Muscle layer of duodenum (tissue), 2 donors: Measurements from ENCODE around the gene USP43.

Experiments
- H3K27ac ChIP-seq: one replicate; pipeline ENCODE4 v1.7.0; 2013; ENCODE audit warnings: mild to moderate bottlenecking, low read length
- H3K27me3 ChIP-seq: one replicate; pipeline ENCODE4 v1.7.0; 2013; ENCODE audit warnings: low read depth, mild to moderate bottlenecking, control low read depth, low read length
- H3K36me3 ChIP-seq, 2 donors: one replicate each; pipeline ENCODE4 v1.7.0; 2013; ENCODE audit warnings: low read length in 2 of 2, control low read depth in 1 of 2, mild to moderate bottlenecking in 1 of 2; ENCODE audit not compliant: insufficient read depth in 2 of 2, control insufficient read depth in 1 of 2
- H3K4me1 ChIP-seq, 2 donors: one replicate each; pipeline ENCODE4 v1.7.0; 2013; ENCODE audit warnings: low read length in 2 of 2, mild to moderate bottlenecking in 2 of 2, control low read depth in 1 of 2, moderate library complexity in 1 of 2; ENCODE audit not compliant: insufficient read depth in 2 of 2, control insufficient read depth in 1 of 2
- H3K4me3 ChIP-seq, 2 donors: one replicate each; pipeline ENCODE4 v1.7.0; 2013; ENCODE audit warnings: low read length in 2 of 2, low read depth in 1 of 2, mild to moderate bottlenecking in 1 of 2
- H3K9me3 ChIP-seq, 2 donors: one replicate each; pipeline ENCODE4 v1.7.0; 2013; ENCODE audit warnings: low read length in 2 of 2, control low read depth in 1 of 2, mild to moderate bottlenecking in 1 of 2; ENCODE audit not compliant: control insufficient read depth in 1 of 2
- donor health status: healthy.

The USP43 gene

DNA sequence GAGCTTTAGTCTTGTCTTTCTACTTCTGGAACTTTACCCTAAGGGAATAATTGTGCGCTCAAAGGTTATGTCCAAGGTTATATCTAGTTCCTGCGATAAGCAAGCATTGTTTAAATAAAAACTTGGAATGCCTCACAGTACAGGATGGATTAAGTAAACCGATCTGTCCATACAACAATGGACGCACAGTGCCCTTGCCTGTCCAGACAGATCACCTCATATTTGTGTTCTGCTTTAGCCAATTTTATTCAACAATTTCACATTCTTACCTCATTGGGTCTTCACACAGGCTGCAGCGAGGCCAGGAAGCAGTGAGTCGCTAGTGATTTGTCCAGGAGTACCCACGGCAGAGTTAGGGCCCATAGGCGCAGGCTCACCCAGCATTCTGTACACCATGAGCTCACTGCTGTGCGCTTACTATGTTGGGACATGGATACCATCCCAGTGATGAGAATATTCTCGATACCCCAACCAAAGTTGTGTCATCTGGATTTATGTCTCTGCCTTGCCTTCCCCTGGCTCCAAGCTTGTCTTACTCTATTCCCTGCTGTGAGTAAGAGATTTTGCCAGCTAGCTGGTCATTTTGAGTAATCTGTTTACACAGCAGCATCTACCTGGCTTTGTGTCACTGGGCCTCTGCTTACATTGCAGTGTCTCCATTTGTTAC is 39.8 kb downstream of the USP43 start:
- no peaks in the 10 kb centered on the region for H3K4me1 ChIP-seq
- no peaks in the 10 kb centered on the region for H3K27me3 ChIP-seq
- peaks cover 5% of the 10 kb centered on the region in 2 donors for H3K9me3 ChIP-seq
- peaks cover 0 to 4% of the 10 kb centered on the region in 2 donors for H3K36me3 ChIP-seq
- no peak overlapping the region for H3K27ac ChIP-seq
- no peak overlapping the region for H3K4me3 ChIP-seq

- Histone ChIP-seq H3K4me1 (no peaks in the 10 kb centered on the region), H3K4me3 (no peak overlapping the region), H3K27ac (no peak overlapping the region), H3K36me3 (peaks cover 0 to 4% of the 10 kb centered on the region in 2 donors), H3K27me3 (no peaks in the 10 kb centered on the region), H3K9me3 (no peaks in the 10 kb centered on the region)
These were observed 48.4 kb downstream of the USP43 start for GRCh38 chr17:9693755-9694154.

- no peak overlapping the region for H3K27ac ChIP-seq
- H3K4me1 ChIP-seq = no peaks in the 10 kb centered on the region
- H3K4me3 ChIP-seq = no peak overlapping the region
- H3K36me3 ChIP-seq = no peaks in the 10 kb centered on the region
- no peaks in the 10 kb centered on the region for H3K9me3 ChIP-seq
- H3K27me3 ChIP-seq = no peaks in the 10 kb centered on the region
These were observed 51.1 kb downstream of the USP43 start for GRCh38 chr17:9696279-9697044.

DNA sequence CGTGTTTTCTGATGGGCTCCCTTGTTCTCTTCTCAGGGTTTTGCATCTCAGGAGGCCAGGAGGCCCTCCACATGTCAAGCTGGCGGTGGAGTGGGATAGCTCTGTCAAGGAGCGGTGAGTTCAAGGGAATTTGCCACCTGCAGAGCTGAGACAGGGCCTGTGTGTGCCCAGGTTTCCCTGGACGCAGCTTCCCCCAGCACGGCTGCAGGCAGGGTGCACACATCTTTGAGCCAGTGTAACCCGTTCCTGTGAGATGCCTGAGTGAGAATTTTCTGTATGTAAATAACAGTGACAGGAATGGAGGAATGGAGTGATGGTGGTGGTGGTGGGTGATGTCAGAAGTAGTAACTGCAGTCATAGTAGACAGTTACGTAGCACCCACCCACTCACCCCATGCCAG is 54.8 kb downstream of the USP43 start:
- H3K4me1 ChIP-seq = no peaks in the 10 kb centered on the region
- H3K36me3 ChIP-seq = no peaks in the 10 kb centered on the region
- H3K27ac ChIP-seq = no peak overlapping the region
- H3K4me3 ChIP-seq = no peak overlapping the region
- H3K9me3 ChIP-seq = no peaks in the 10 kb centered on the region
- H3K27me3 ChIP-seq = no peaks in the 10 kb centered on the region

DNA sequence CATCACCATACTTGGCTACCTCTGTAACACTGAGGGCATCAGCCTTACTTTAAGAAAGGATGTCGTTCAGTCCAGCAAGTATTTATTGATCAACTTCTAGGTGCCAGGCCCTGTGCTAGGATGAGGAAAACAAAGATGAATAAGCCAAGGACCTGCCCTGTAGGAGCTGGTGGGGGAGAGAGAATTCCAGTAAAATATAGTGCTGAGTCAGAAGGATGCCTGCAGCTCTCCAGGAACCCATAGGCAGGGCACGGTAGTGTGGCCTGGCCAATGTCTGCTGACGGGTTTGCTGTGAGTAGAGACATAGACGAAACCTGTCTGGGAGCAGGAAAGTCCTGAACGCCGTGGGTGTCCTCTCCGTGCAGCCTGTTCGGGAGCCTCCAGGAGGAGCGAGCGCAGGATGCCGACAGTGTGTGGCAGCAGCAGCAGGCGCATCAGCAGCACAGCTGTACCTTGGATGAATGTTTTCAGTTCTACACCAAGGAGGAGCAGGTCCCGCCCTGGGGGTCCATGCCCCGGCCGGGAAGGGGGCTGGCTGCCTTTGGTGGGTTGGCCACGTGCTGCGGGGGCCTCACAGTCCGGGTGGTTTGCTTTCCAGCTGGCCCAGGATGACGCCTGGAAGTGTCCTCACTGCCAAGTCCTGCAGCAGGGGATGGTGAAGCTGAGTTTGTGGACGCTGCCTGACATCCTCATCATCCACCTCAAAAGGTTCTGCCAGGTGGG is 55.6 kb downstream of the USP43 start:
- Histone ChIP-seq H3K4me1 (no peaks in the 10 kb centered on the region), H3K9me3 (no peaks in the 10 kb centered on the region), H3K27ac (no peak overlapping the region), H3K27me3 (no peaks in the 10 kb centered on the region), H3K4me3 (no peak overlapping the region), H3K36me3 (no peaks in the 10 kb centered on the region)

- Histone ChIP-seq H3K4me1 (no peaks in the 10 kb centered on the region), H3K27me3 (no peaks in the 10 kb centered on the region), H3K27ac (no peak overlapping the region), H3K9me3 (no peaks in the 10 kb centered on the region), H3K4me3 (no peak overlapping the region), H3K36me3 (no peaks in the 10 kb centered on the region)
These were observed 57.2 kb downstream of the USP43 start for GRCh38 chr17:9702482-9702881.

DNA sequence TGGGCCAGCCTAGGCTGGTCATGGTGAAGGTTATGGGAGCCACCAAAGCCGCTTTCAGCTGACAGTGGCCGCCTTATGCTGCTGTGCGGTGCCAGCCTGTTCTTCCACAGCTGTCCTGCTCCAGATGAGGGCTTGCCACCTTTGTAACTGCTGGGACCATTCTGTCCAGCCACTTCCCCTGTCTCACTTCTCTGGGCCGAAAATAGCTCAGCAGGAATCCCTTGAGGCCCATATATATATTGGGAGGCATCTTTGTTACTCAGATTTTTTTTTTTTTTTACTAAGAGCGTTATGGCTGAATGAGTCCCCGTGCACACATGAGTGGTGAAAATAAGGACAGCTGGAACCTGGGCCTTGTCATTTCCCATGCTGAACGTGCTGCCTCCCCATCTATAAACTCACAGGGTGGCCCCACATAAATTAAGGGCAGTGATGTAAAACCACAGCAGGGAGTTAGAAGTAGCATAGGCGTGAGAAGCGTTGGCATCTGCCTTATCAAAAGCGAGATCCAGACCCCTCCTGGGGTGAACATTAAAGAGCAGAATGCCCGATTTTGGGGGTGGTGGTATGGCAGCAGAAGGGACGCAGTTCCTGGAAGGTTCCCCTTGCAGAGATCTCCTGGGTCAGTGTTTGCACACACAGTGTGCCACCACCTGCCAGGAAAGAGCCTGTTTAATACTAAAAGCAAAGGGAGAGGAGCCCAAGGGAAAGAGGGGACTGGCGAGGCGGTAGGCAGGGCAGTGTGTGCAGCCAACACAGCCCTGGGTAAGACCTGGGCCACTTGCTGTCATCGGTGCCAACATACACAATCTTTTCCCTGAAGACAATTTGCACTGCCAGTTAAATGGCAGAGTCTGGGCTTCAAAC is 57.8 kb downstream of the USP43 start:
- H3K4me3 ChIP-seq = no peak overlapping the region
- no peak overlapping the region for H3K27ac ChIP-seq
- no peaks in the 10 kb centered on the region for H3K36me3 ChIP-seq
- H3K9me3 ChIP-seq = no peaks in the 10 kb centered on the region
- no peaks in the 10 kb centered on the region for H3K4me1 ChIP-seq
- no peaks in the 10 kb centered on the region for H3K27me3 ChIP-seq

GRCh38 chr17:9703781-9704082 is 58.4 kb downstream of the USP43 start:
- no peak overlapping the region for H3K4me3 ChIP-seq
- H3K36me3 ChIP-seq = no peaks in the 10 kb centered on the region
- no peaks in the 10 kb centered on the region for H3K9me3 ChIP-seq
- no peaks in the 10 kb centered on the region for H3K4me1 ChIP-seq
- H3K27me3 ChIP-seq = no peaks in the 10 kb centered on the region
- no peak overlapping the region for H3K27ac ChIP-seq

DNA sequence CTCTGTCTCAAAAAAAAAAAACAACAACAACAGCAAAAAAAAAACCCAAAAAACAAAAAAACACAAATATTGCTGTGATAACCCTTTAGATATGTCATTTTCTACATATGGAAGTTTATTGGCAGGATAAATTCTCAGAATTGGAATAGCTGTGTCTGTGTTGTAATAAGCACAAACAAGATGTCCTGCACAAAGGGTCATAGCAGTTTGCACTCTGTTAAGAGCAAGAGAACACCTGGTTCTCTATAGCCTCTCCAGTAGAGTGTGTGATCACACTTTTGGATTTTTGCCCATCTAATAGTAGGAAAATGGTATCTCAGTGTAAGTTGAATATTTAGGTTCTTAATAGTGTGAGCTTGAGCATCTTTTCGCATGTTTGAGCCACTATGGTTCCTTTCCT is 60.4 kb downstream of the USP43 start:
- no peak overlapping the region for H3K27ac ChIP-seq
- no peaks in the 10 kb centered on the region for H3K4me1 ChIP-seq
- H3K9me3 ChIP-seq = no peaks in the 10 kb centered on the region
- H3K27me3 ChIP-seq = no peaks in the 10 kb centered on the region
- H3K4me3 ChIP-seq = no peak overlapping the region
- no peaks in the 10 kb centered on the region for H3K36me3 ChIP-seq

GRCh38 chr17:9707948-9708347 is 62.6 kb downstream of the USP43 start:
- Histone ChIP-seq H3K9me3 (no peaks in the 10 kb centered on the region), H3K27me3 (no peaks in the 10 kb centered on the region), H3K4me1 (no peaks in the 10 kb centered on the region), H3K4me3 (no peak overlapping the region), H3K36me3 (no peaks in the 10 kb centered on the region), H3K27ac (no peak overlapping the region)

DNA sequence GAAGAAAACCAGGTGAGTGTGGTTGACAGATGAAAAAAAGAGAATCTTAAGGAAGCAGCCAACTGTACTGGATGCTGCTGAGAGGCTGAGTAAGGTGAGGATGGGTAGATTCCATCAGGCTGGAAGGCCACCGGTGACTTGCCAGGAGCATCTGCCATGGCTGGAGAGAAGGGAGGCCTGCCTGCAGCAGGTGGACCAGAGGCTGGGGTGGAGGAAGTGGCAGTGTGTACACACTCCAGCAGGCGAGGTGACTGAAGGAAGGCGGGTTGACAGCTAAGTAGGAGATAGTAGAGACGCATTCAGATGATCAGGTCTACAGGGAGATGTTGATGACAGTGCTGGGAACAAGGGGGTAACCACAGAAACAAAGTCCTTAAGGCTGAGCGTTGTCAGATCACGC is 69.5 kb downstream of the USP43 start:
- Histone ChIP-seq H3K4me3 (no peak overlapping the region), H3K27me3 (no peaks in the 10 kb centered on the region), H3K9me3 (no peaks in the 10 kb centered on the region), H3K27ac (no peak overlapping the region), H3K4me1 (no peaks in the 10 kb centered on the region), H3K36me3 (no peaks in the 10 kb centered on the region)
